ENCODE results near the gene FLOT2. TPM values are rescaled to one million over a fixed set of nuclear protein-coding genes. Genes with fewer than 3 reads are reported as not detected.

The FLOT2 gene
- total and polyA plus RNA-seq, 10 of the 15 experiments (the other 5 are each of a cell fraction or from before 2014, with no cell fraction given), result 56.8 to 302 (median 149) TPM

DNA sequence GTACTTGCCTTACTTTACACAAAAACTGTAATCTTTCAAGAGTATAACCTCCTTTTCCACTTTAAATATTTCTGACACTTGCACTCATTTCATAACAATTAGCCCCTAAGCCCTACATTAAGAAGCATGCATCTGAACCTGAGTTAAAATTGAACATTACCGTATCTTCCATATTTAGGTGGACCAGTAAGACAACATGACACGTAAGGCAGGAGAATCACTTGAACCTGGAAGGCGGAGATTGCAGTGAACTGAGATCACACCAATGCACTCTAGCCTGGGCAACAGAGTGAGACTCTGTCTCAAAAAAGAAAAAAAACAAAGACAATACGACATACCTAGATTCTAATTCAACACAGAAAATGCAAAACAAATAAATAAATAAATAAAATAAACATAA lies 46.8 kb upstream of the FLOT2 start (continued):
- TF ChIP-seq MLLT1 (IDR thresholded peaks at IDR 0.05) (no peak), SMARCA5 (IDR thresholded peaks at IDR 0.05) (no peak), SMAD5 (IDR thresholded peaks at IDR 0.05; ENCODE audit: low read depth) (no peak), ZBED1 (IDR thresholded peaks at IDR 0.05; ENCODE audit: borderline replicate concordance) (no peak)

GRCh38 chr17:28942925-28943324 lies 45.4 kb upstream of the FLOT2 start:
- BruUV-seq (replicated peaks), result no TSS peak
- no peaks in the 10 kb centered on the region for H4K20me1 ChIP-seq (ENCODE audit: control insufficient read depth, insufficient read depth)
- WGBS (ENCODE audit: insufficient coverage, insufficient replicate concordance, low lambda C conversion rate, missing lambda C conversion rate), result 94% methylated on average over 2 of the region's 2 CpGs
- H3K27ac ChIP-seq (ENCODE audit: control insufficient read depth, insufficient read depth), result no peak overlapping the region
- no peaks in the 10 kb centered on the region for H3K27me3 ChIP-seq (replicated peaks in 1 of 2; ENCODE audit: control insufficient read depth in 2 of 2, insufficient read depth in 2 of 2, low read length in 1 of 2)
- no peak overlapping the region for H3K9ac ChIP-seq (ENCODE audit: control insufficient read depth, insufficient read depth, low read length)
- H3K9me3 ChIP-seq (replicated peaks; ENCODE audit: control insufficient read depth, insufficient read depth, low read length), result no peaks in the 10 kb centered on the region
- intact Hi-C loops (cut with micrococcal nuclease; ENCODE audit: unreplicated experiment) (no loop called here), in situ Hi-C loops (cut with MboI) (no loop called here)
- no peak overlapping the region for H2AFZ ChIP-seq (ENCODE audit: control insufficient read depth, low read depth, low read length)
- DNase-seq (ENCODE audit: low read depth, low spot score) (no peak), FAIRE-seq (no peak), ATAC-seq (no peak)
- H3K79me2 ChIP-seq (ENCODE audit: control insufficient read depth, insufficient read depth, low read length), result peaks cover 89% of the 10 kb centered on the region
- POLR2A ChIA-PET, result interaction anchor here (1.4 kb wide), 1 partner anchor 15 kb away, joined by 3 read pairs; no protein-coding TSS in a partner anchor
- CTCF ChIA-PET, result interaction anchor here (0.7 to 5.1 kb wide), 3 partner anchors 13 to 179 kb away, joined by 3 to 24 read pairs (median 3); no protein-coding TSS in a partner anchor
- RAD21 ChIA-PET (ENCODE audit: unreplicated experiment), result interaction anchor here (1.3 kb wide), 1 partner anchor 180 kb away, joined by 4 read pairs; no protein-coding TSS in a partner anchor
- no peak overlapping the region for H3K4me3 ChIP-seq
- TF ChIP-seq, protein P1, sequence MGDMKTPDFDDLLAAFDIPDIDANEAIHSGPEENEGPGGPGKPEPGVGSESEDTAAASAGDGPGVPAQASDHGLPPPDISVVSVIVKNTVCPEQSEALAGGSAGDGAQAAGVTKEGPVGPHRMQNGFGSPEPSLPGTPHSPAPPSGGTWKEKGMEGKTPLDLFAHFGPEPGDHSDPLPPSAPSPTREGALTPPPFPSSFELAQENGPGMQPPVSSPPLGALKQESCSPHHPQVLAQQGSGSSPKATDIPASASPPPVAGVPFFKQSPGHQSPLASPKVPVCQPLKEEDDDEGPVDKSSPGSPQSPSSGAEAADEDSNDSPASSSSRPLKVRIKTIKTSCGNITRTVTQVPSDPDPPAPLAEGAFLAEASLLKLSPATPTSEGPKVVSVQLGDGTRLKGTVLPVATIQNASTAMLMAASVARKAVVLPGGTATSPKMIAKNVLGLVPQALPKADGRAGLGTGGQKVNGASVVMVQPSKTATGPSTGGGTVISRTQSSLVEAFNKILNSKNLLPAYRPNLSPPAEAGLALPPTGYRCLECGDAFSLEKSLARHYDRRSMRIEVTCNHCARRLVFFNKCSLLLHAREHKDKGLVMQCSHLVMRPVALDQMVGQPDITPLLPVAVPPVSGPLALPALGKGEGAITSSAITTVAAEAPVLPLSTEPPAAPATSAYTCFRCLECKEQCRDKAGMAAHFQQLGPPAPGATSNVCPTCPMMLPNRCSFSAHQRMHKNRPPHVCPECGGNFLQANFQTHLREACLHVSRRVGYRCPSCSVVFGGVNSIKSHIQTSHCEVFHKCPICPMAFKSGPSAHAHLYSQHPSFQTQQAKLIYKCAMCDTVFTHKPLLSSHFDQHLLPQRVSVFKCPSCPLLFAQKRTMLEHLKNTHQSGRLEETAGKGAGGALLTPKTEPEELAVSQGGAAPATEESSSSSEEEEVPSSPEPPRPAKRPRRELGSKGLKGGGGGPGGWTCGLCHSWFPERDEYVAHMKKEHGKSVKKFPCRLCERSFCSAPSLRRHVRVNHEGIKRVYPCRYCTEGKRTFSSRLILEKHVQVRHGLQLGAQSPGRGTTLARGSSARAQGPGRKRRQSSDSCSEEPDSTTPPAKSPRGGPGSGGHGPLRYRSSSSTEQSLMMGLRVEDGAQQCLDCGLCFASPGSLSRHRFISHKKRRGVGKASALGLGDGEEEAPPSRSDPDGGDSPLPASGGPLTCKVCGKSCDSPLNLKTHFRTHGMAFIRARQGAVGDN (IDR thresholded peaks at IDR 0.05), result no peak
- TF ChIP-seq NR2C2 (IDR thresholded peaks at IDR 0.05; ENCODE audit: borderline replicate concordance, control insufficient read depth, insufficient read length, low read depth) (no peak), ZBTB40 (IDR thresholded peaks at IDR 0.05; ENCODE audit: borderline replicate concordance) (no peak)
- SMC1A ChIA-PET (ENCODE audit: uncharacterized antibody, unreplicated experiment), result no interaction called here
- H3K4me2 ChIP-seq (ENCODE audit: control insufficient read depth, insufficient read depth), result no peak overlapping the region
- H3K36me3 ChIP-seq (ENCODE audit: control insufficient read depth in 2 of 2, insufficient read depth in 2 of 2, low read length in 1 of 2), result peaks cover 0 to 21% of the 10 kb centered on the region in 2 experiments; a peak in 3 of 4 replicates
- H3K4me1 ChIP-seq (ENCODE audit: control insufficient read depth, insufficient read depth, low read length), result peaks cover 13% of the 10 kb centered on the region

All from GM12878 (cell line).